Choroid plexus epithelial cell (primary cell): Measurements from ENCODE around the gene FKBP9.

Experiments used
- DNase-seq: peaks from one replicate; pipeline ENCODE4 v3.0.0-alpha.2; 2010; ENCODE audit warnings: low read depth
- H3K4me3 ChIP-seq: 2 replicates; pipeline ENCODE4 v1.5.1; 2011; ENCODE audit warnings: low read depth, mild to moderate bottlenecking, control low read depth, low read length, moderate library complexity
- CTCF ChIP-seq: conservative IDR thresholded peaks from 2 replicates; pipeline ENCODE4 v1.5.1; 2011; ENCODE audit warnings: low read depth, mild to moderate bottlenecking, control low read depth, inconsistent platforms, low read length, moderate library complexity

The FKBP9 gene

GRCh38 chr7:32928785-32929298 is 28.4 kb upstream of the FKBP9 start:
- TF ChIP-seq CTCF = no peak
- no peak overlapping the region for H3K4me3 ChIP-seq

GRCh38 chr7:32929430-32930143 is 27.7 kb upstream of the FKBP9 start:
- no peak overlapping the region for H3K4me3 ChIP-seq
- no peak for TF ChIP-seq CTCF
- DNase-seq = no peak

More at GRCh38 chr7:32928785-32929298, 28.4 kb upstream of the FKBP9 start:
- no peak for DNase-seq

- TF ChIP-seq CTCF = no peak
- H3K4me3 ChIP-seq = no peak overlapping the region
- DNase-seq = no peak
Measured at GRCh38 chr7:32930378-32930777, 26.9 kb upstream of the FKBP9 start.

- no peak for TF ChIP-seq CTCF
- DNase-seq = no peak
- no peak overlapping the region for H3K4me3 ChIP-seq
Measured at GRCh38 chr7:32935558-32935957, 21.7 kb upstream of the FKBP9 start.

GRCh38 chr7:32936689-32937088 is 20.6 kb upstream of the FKBP9 start:
- no peak for TF ChIP-seq CTCF
- no peak for DNase-seq
- H3K4me3 ChIP-seq = no peak overlapping the region

GRCh38 chr7:32937344-32938174 is 19.7 kb upstream of the FKBP9 start:
- no peak for TF ChIP-seq CTCF
- no peak overlapping the region for H3K4me3 ChIP-seq
- DNase-seq = peak; percentile 53
